Fibroblast of lung (primary cell): ENCODE data around the gene NTS.

ENCODE experiments used
- EZH2 ChIP-seq: IDR thresholded peaks from 2 replicates; pipeline ENCODE4 v1.5.1; 2012; ENCODE audit warnings: low read length, control low read depth, mild to moderate bottlenecking; ENCODE audit errors: missing control alignments
- TF ChIP-seq, protein P1 (sequence below), 2 donors: IDR thresholded peaks in 1 of 2; conservative IDR thresholded peaks in 1 of 2; 1 replicate in 1 of 2; 2 replicates in 1 of 2; pipeline ENCODE4 v1.5.1; 2011 to 2012; ENCODE audit warnings: low read length in 2 of 2, control low read depth in 1 of 2, inconsistent platforms in 1 of 2, low read depth in 1 of 2, mild to moderate bottlenecking in 1 of 2

DNA sequence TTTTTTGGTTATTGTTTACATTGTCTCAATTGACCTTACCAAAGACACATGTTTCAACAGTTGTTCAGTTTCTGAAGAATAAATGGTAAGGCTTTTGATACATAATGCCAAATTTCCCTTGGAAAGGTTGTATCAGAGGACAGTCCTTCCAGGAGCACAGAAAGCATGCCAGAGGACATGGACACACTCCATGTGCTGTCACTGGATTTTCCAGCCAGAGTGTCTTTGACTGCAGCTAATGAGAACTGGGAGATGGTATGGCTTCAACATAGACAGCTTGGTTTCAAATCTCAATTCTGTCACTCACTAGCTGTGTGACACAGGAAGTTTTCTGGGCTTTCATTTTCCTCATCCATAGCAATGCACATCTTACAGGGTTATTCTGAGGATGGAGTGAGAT lies 20.6 kb downstream of the NTS start:
- TF ChIP-seq, protein P1, sequence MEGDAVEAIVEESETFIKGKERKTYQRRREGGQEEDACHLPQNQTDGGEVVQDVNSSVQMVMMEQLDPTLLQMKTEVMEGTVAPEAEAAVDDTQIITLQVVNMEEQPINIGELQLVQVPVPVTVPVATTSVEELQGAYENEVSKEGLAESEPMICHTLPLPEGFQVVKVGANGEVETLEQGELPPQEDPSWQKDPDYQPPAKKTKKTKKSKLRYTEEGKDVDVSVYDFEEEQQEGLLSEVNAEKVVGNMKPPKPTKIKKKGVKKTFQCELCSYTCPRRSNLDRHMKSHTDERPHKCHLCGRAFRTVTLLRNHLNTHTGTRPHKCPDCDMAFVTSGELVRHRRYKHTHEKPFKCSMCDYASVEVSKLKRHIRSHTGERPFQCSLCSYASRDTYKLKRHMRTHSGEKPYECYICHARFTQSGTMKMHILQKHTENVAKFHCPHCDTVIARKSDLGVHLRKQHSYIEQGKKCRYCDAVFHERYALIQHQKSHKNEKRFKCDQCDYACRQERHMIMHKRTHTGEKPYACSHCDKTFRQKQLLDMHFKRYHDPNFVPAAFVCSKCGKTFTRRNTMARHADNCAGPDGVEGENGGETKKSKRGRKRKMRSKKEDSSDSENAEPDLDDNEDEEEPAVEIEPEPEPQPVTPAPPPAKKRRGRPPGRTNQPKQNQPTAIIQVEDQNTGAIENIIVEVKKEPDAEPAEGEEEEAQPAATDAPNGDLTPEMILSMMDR (conservative IDR thresholded peaks at IDR 0.05 in 1 of 2, IDR thresholded peaks at IDR 0.05 in 1 of 2; ENCODE audit: low read depth in 1 of 2, low read length in 2 of 2): no peak
- no peak for TF ChIP-seq EZH2
